K562 (cell line): ENCODE results near the gene BRCA1. TPM values are rescaled to one million over a fixed set of nuclear protein-coding genes. Genes with fewer than 3 reads are reported as not detected.

Source experiments
- BCOR ChIP-seq: fragments of 450-650 bp; IDR thresholded peaks from 2 replicates; pipeline ENCODE4 v1.6.1; 2016
- CHD7 ChIP-seq: fragments of 200-600 bp; sonication (generic); IDR thresholded peaks from one replicate; pipeline ENCODE4 v1.6.1; 2012; ENCODE audit warnings: mild to moderate bottlenecking, low read depth, low read length, inconsistent platforms
- FOXP4 ChIP-seq: sonication (generic); formaldehyde crosslinking; IDR thresholded peaks from 2 replicates; pipeline ENCODE4 v1.8.0; 2022; ENCODE audit warnings: mild to moderate bottlenecking, missing genetic modification reagents, borderline replicate concordance
- HMGXB4 ChIP-seq: sonication (generic); formaldehyde crosslinking; IDR thresholded peaks from 2 replicates; pipeline ENCODE4 v1.8.1; 2023; ENCODE audit warnings: mild to moderate bottlenecking, missing genetic modification reagents
- HNRNPLL ChIP-seq: fragments of 200-400 bp; formaldehyde crosslinking; IDR thresholded peaks from 2 replicates; pipeline ENCODE4 v1.6.1; 2017; ENCODE audit warnings: low read length, low read depth, mild to moderate bottlenecking; ENCODE audit not compliant: poor library complexity, severe bottlenecking
- ZNF212 ChIP-seq: fragments of 450-650 bp; formaldehyde crosslinking; IDR thresholded peaks from 2 replicates; pipeline ENCODE4 v1.4.0; 2020; ENCODE audit warnings: mild to moderate bottlenecking
- polyA plus RNA-seq, 8 experiments: library from polyadenylated mRNA; depleted of rRNA in 4 of 8; stranded (reverse) in 5 of 8; unstranded in 3 of 8; fragments of >200 nt; fragmentation: Nextera tagmentation in 2 of 8; fragmentation: Illumina TruSeq in 1 of 8; extraction: Ambion mirVana in 2 of 8; extraction: Trizol in 1 of 8; gene quantifications; 2 replicates each; pipeline versions ENCODE4 v1.2.1 to v1.2.3, GENCODE V29; 2011 to 2014; ENCODE audit warnings: inconsistent platforms in 1 of 8, missing spikeins in 1 of 8
- total RNA-seq, 7 experiments: library from RNA; depleted of rRNA in 6 of 7; stranded (reverse); fragments of >200 nt in 6 of 7; fragmentation: Illumina TruSeq in 2 of 7; extraction: Trizol in 2 of 7; gene quantifications; 2 replicates each; pipeline versions ENCODE4 v1.2.1 to v1.2.3, GENCODE V29; 2011 to 2021; ENCODE audit warnings: low replicate concordance in 1 of 7

BRCA1 gene
- total and polyA plus RNA-seq, 9 of the 15 experiments (the other 6 are each of a cell fraction or from before 2014, with no cell fraction given), result 25.9 to 95.3 (median 62.3) TPM

GRCh38 chr17:43021741-43022512 lies 103.2 kb downstream of the BRCA1 start, which contains the start of gene VAT1 (continued):
- no peak for TF ChIP-seq CHD7
- TF ChIP-seq HNRNPLL, result peak; percentile 62
- 0 out of 2 replicates have a peak, but pooled peaks have one; percentile 35 for TF ChIP-seq HMGXB4 (CRISPR knock-in tag)
- no peak for TF ChIP-seq BCOR
- no peak for TF ChIP-seq ZNF212
- peak; percentile 17; the same call in 1 of the 2 replicates for TF ChIP-seq FOXP4 (CRISPR knock-in tag)
